GM23338 (cell line): Measurements from ENCODE around the gene DENND5B. TPM values are rescaled to one million over a fixed set of nuclear protein-coding genes. Genes with fewer than 3 reads are reported as not detected.

Source experiments
- ATAC-seq: fragments of 200-7000 bp; cut with Tn5 transposase; 3 replicates; pipeline ENCODE4 v1.9.1; 2020
- DNase-seq: peaks from one replicate; pipeline ENCODE4 v3.0.0-alpha.2; 2015; ENCODE audit warnings: low spot score
- H2AFZ ChIP-seq: fragments of 200-600 bp; sonication (generic); 2 replicates; pipeline ENCODE4 v1.8.0; 2016; ENCODE audit warnings: antibody characterized with exemption, mild to moderate bottlenecking, moderate library complexity
- H3F3A ChIP-seq: fragments of 200-600 bp; sonication (generic); replicated peaks from 2 replicates; pipeline ENCODE4 v1.8.0; 2017; ENCODE audit warnings: antibody characterized with exemption, mixed run types, low read depth
- H3K27ac ChIP-seq: fragments of 200-600 bp; sonication (generic); 2 replicates; pipeline ENCODE4 v1.6.1; 2016; ENCODE audit warnings: low read depth
- H3K27me3 ChIP-seq: fragments of 200-600 bp; sonication (generic); 2 replicates; pipeline ENCODE4 v1.8.0; 2016; ENCODE audit warnings: mild to moderate bottlenecking, mixed run types, moderate library complexity; ENCODE audit not compliant: insufficient read depth
- H3K36me3 ChIP-seq: fragments of 200-600 bp; sonication (generic); 2 replicates; pipeline ENCODE4 v1.8.0; 2016; ENCODE audit warnings: mild to moderate bottlenecking; ENCODE audit not compliant: insufficient read depth
- H3K4me1 ChIP-seq: fragments of 200-600 bp; sonication (generic); 2 replicates; pipeline ENCODE4 v1.8.0; 2016; ENCODE audit warnings: mild to moderate bottlenecking, moderate library complexity; ENCODE audit not compliant: insufficient read depth
- H3K4me2 ChIP-seq: fragments of 200-600 bp; sonication (generic); 2 replicates; pipeline ENCODE4 v1.7.1; 2017; ENCODE audit warnings: mixed run types
- H3K4me3 ChIP-seq: fragments of 200-600 bp; sonication (generic); 2 replicates; pipeline ENCODE4 v1.6.1; 2016; ENCODE audit warnings: mixed run types
- H3K79me2 ChIP-seq: fragments of 200-600 bp; sonication (generic); replicated peaks from 2 replicates; pipeline ENCODE4 v1.8.0; 2017; ENCODE audit warnings: mild to moderate bottlenecking; ENCODE audit not compliant: insufficient read depth
- H3K9me2 ChIP-seq: fragments of 200-600 bp; sonication (generic); 2 replicates; pipeline ENCODE4 v1.8.0; 2017; ENCODE audit not compliant: insufficient read depth
- H4K20me1 ChIP-seq: fragments of 200-600 bp; sonication (generic); replicated peaks from 2 replicates; pipeline ENCODE4 v1.8.0; 2017; ENCODE audit warnings: mild to moderate bottlenecking; ENCODE audit not compliant: insufficient read depth
- H3K27ac Mint-ChIP-seq: 2 replicates; pipeline ENCODE4 v1.8.0; 2020; ENCODE audit warnings: inconsistent platforms, mild to moderate bottlenecking, moderate library complexity, mixed read lengths
- H3K27me3 Mint-ChIP-seq: 3 replicates; pipeline ENCODE4 v1.8.0; 2022; ENCODE audit warnings: low read depth, mild to moderate bottlenecking, moderate library complexity, mixed read lengths, inconsistent platforms; ENCODE audit not compliant: insufficient read depth, poor library complexity
- H3K36me3 Mint-ChIP-seq: 3 replicates; pipeline ENCODE4 v1.8.0; 2021; ENCODE audit warnings: low read depth, mild to moderate bottlenecking, inconsistent platforms, moderate library complexity, mixed read lengths
- H3K4me1 Mint-ChIP-seq: 3 replicates; pipeline ENCODE4 v1.8.0; 2020; ENCODE audit warnings: mild to moderate bottlenecking, inconsistent platforms, mixed read lengths
- H3K4me3 Mint-ChIP-seq: 3 replicates; pipeline ENCODE4 v1.8.0; 2021; ENCODE audit warnings: moderate library complexity, mild to moderate bottlenecking, inconsistent platforms, mixed read lengths
- H3K9me3 Mint-ChIP-seq: 3 replicates; pipeline ENCODE4 v1.8.0; 2020; ENCODE audit warnings: moderate library complexity, mild to moderate bottlenecking, inconsistent platforms, mixed read lengths
- CREB1 ChIP-seq: fragments of 250-450 bp; sonication (Bioruptor Pico); IDR thresholded peaks from 2 replicates; pipeline ENCODE4 v1.5.0; 2020; ENCODE audit warnings: low read depth, mild to moderate bottlenecking, moderate library complexity
- EZH2 ChIP-seq: fragments of 200-600 bp; sonication (generic); IDR thresholded peaks from one replicate; pipeline ENCODE4 v1.8.0; 2017; ENCODE audit warnings: antibody characterized with exemption, mild to moderate bottlenecking, low read depth; ENCODE audit not compliant: unreplicated experiment
- EZH2phosphoT487 ChIP-seq: fragments of 200-600 bp; sonication (generic); IDR thresholded peaks from one replicate; pipeline ENCODE4 v1.8.1; 2018; ENCODE audit warnings: antibody characterized with exemption; ENCODE audit not compliant: unreplicated experiment
- JUNB ChIP-seq: IDR thresholded peaks from one replicate; pipeline ENCODE4 v1.6.1; 2016; ENCODE audit warnings: antibody characterized with exemption; ENCODE audit not compliant: unreplicated experiment
- NANOG ChIP-seq: IDR thresholded peaks from 2 replicates; pipeline ENCODE4 v1.6.1; 2016; ENCODE audit warnings: antibody characterized with exemption, borderline replicate concordance
- POLR2AphosphoS5 ChIP-seq: IDR thresholded peaks from 2 replicates; pipeline ENCODE4 v1.6.1; 2016; ENCODE audit warnings: antibody characterized with exemption, low read depth
- STAT1 ChIP-seq: IDR thresholded peaks from one replicate; pipeline ENCODE4 v1.6.1; 2016; ENCODE audit warnings: antibody characterized with exemption; ENCODE audit not compliant: unreplicated experiment
- ZNF114 ChIP-seq: fragments of 250-450 bp; sonication (Bioruptor Pico); IDR thresholded peaks from 2 replicates; pipeline ENCODE4 v1.5.0; 2020; ENCODE audit warnings: mild to moderate bottlenecking, moderate library complexity
- ZNF331 ChIP-seq: fragments of 250-450 bp; sonication (Bioruptor Pico); IDR thresholded peaks from 2 replicates; pipeline ENCODE4 v1.5.0; 2020; ENCODE audit warnings: low read depth, mild to moderate bottlenecking, moderate library complexity
- polyA plus RNA-seq: library from polyadenylated mRNA; unstranded; fragments of >200 nt; fragmentation: Nextera tagmentation; extraction: Ambion mirVana; gene quantifications from 2 replicates; pipeline ENCODE4 v1.2.1, GENCODE V29; 2016
- total RNA-seq: library from RNA; depleted of rRNA; stranded (reverse); fragments of >200 nt; shearing (Covaris generic); gene quantifications from 2 replicates; pipeline ENCODE4 v1.2.3, GENCODE V29; 2014
- TF ChIP-seq, protein P1 (sequence below): IDR thresholded peaks from one replicate; pipeline ENCODE4 v1.6.1; 2018; ENCODE audit warnings: antibody characterized with exemption; ENCODE audit not compliant: unreplicated experiment
- TF ChIP-seq, protein P2 (sequence below), 2 experiments: fragments of 200-600 bp in 1 of 2; sonication (generic) in 1 of 2; conservative IDR thresholded peaks; 2 replicates each; pipeline versions ENCODE4 v1.5.1 to v1.6.1; 2016 to 2017; ENCODE audit warnings: antibody characterized with exemption in 2 of 2, low read depth in 2 of 2, mild to moderate bottlenecking in 2 of 2, moderate library complexity in 1 of 2
- TF ChIP-seq, protein P3 (sequence below): IDR thresholded peaks from 2 replicates; pipeline ENCODE4 v1.6.1; 2016; ENCODE audit warnings: antibody characterized with exemption
- TF ChIP-seq, protein P4 (sequence below): fragments of 250-450 bp; sonication (Bioruptor Pico); IDR thresholded peaks from 2 replicates; pipeline ENCODE4 v1.5.0; 2020; ENCODE audit warnings: mild to moderate bottlenecking, moderate library complexity

The DENND5B gene
- total and polyA plus RNA-seq, 2 experiments from 2014 or later, result 6.5 to 17.2 TPM

DNA sequence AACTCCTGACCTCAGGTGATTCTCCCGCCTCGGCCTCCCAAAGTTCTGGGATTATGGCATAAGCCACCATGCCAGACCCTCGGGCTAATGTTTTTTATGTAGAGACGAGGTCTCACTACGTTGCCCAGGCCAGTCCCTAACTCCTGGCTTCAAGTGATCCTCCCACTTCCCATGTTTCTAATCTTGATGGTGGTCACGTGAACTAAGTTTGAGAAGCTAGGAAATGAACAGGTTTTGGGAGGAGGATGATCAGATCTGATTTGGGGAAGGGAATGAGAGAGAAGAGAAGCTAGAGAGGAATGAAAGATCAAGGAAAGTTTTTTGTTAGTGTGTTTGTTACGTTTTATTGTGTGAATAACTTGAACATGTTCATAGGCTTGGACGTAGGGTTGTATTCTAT, 247.8 kb downstream of the DENND5B start:
- DNase-seq, result no peak
- H3K27ac Mint-ChIP-seq, result no peak overlapping the region

More for the DNA sequence above, 247.8 kb downstream of the DENND5B start:
- H3K36me3 ChIP-seq, result no peaks in the 10 kb centered on the region
- no peak for ATAC-seq
- TF ChIP-seq, protein P1, sequence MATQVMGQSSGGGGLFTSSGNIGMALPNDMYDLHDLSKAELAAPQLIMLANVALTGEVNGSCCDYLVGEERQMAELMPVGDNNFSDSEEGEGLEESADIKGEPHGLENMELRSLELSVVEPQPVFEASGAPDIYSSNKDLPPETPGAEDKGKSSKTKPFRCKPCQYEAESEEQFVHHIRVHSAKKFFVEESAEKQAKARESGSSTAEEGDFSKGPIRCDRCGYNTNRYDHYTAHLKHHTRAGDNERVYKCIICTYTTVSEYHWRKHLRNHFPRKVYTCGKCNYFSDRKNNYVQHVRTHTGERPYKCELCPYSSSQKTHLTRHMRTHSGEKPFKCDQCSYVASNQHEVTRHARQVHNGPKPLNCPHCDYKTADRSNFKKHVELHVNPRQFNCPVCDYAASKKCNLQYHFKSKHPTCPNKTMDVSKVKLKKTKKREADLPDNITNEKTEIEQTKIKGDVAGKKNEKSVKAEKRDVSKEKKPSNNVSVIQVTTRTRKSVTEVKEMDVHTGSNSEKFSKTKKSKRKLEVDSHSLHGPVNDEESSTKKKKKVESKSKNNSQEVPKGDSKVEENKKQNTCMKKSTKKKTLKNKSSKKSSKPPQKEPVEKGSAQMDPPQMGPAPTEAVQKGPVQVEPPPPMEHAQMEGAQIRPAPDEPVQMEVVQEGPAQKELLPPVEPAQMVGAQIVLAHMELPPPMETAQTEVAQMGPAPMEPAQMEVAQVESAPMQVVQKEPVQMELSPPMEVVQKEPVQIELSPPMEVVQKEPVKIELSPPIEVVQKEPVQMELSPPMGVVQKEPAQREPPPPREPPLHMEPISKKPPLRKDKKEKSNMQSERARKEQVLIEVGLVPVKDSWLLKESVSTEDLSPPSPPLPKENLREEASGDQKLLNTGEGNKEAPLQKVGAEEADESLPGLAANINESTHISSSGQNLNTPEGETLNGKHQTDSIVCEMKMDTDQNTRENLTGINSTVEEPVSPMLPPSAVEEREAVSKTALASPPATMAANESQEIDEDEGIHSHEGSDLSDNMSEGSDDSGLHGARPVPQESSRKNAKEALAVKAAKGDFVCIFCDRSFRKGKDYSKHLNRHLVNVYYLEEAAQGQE, result no peak
- TF ChIP-seq EZH2phosphoT487, result no peak
- TF ChIP-seq CREB1 (CRISPR knock-in tag), result no peak
- TF ChIP-seq, protein P2, sequence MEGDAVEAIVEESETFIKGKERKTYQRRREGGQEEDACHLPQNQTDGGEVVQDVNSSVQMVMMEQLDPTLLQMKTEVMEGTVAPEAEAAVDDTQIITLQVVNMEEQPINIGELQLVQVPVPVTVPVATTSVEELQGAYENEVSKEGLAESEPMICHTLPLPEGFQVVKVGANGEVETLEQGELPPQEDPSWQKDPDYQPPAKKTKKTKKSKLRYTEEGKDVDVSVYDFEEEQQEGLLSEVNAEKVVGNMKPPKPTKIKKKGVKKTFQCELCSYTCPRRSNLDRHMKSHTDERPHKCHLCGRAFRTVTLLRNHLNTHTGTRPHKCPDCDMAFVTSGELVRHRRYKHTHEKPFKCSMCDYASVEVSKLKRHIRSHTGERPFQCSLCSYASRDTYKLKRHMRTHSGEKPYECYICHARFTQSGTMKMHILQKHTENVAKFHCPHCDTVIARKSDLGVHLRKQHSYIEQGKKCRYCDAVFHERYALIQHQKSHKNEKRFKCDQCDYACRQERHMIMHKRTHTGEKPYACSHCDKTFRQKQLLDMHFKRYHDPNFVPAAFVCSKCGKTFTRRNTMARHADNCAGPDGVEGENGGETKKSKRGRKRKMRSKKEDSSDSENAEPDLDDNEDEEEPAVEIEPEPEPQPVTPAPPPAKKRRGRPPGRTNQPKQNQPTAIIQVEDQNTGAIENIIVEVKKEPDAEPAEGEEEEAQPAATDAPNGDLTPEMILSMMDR (conservative IDR thresholded peaks at IDR 0.05; ENCODE audit: low read depth in 2 of 2), result no peak
- no peak for TF ChIP-seq NANOG
- TF ChIP-seq POLR2AphosphoS5, result no peak
- TF ChIP-seq ZNF114 (CRISPR knock-in tag), result no peak
- TF ChIP-seq, protein P3, sequence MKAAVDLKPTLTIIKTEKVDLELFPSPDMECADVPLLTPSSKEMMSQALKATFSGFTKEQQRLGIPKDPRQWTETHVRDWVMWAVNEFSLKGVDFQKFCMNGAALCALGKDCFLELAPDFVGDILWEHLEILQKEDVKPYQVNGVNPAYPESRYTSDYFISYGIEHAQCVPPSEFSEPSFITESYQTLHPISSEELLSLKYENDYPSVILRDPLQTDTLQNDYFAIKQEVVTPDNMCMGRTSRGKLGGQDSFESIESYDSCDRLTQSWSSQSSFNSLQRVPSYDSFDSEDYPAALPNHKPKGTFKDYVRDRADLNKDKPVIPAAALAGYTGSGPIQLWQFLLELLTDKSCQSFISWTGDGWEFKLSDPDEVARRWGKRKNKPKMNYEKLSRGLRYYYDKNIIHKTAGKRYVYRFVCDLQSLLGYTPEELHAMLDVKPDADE, result no peak
- no peak for TF ChIP-seq JUNB
- TF ChIP-seq, protein P4, sequence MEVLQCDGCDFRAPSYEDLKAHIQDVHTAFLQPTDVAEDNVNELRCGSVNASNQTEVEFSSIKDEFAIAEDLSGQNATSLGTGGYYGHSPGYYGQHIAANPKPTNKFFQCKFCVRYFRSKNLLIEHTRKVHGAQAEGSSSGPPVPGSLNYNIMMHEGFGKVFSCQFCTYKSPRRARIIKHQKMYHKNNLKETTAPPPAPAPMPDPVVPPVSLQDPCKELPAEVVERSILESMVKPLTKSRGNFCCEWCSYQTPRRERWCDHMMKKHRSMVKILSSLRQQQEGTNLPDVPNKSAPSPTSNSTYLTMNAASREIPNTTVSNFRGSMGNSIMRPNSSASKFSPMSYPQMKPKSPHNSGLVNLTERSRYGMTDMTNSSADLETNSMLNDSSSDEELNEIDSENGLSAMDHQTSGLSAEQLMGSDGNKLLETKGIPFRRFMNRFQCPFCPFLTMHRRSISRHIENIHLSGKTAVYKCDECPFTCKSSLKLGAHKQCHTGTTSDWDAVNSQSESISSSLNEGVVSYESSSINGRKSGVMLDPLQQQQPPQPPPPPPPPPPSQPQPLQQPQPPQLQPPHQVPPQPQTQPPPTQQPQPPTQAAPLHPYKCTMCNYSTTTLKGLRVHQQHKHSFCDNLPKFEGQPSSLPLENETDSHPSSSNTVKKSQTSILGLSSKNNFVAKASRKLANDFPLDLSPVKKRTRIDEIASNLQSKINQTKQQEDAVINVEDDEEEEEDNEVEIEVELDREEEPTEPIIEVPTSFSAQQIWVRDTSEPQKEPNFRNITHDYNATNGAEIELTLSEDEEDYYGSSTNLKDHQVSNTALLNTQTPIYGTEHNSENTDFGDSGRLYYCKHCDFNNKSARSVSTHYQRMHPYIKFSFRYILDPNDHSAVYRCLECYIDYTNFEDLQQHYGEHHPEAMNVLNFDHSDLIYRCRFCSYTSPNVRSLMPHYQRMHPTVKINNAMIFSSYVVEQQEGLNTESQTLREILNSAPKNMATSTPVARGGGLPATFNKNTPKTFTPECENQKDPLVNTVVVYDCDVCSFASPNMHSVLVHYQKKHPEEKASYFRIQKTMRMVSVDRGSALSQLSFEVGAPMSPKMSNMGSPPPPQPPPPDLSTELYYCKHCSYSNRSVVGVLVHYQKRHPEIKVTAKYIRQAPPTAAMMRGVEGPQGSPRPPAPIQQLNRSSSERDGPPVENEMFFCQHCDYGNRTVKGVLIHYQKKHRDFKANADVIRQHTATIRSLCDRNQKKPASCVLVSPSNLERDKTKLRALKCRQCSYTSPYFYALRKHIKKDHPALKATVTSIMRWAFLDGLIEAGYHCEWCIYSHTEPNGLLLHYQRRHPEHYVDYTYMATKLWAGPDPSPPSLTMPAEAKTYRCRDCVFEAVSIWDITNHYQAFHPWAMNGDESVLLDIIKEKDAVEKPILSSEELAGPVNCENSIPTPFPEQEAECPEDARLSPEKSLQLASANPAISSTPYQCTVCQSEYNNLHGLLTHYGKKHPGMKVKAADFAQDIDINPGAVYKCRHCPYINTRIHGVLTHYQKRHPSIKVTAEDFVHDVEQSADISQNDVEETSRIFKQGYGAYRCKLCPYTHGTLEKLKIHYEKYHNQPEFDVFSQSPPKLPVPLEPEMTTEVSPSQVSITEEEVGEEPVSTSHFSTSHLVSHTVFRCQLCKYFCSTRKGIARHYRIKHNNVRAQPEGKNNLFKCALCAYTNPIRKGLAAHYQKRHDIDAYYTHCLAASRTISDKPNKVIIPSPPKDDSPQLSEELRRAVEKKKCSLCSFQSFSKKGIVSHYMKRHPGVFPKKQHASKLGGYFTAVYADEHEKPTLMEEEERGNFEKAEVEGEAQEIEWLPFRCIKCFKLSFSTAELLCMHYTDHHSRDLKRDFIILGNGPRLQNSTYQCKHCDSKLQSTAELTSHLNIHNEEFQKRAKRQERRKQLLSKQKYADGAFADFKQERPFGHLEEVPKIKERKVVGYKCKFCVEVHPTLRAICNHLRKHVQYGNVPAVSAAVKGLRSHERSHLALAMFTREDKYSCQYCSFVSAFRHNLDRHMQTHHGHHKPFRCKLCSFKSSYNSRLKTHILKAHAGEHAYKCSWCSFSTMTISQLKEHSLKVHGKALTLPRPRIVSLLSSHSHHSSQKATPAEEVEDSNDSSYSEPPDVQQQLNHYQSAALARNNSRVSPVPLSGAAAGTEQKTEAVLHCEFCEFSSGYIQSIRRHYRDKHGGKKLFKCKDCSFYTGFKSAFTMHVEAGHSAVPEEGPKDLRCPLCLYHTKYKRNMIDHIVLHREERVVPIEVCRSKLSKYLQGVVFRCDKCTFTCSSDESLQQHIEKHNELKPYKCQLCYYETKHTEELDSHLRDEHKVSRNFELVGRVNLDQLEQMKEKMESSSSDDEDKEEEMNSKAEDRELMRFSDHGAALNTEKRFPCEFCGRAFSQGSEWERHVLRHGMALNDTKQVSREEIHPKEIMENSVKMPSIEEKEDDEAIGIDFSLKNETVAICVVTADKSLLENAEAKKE (CRISPR knock-in tag), result no peak
- no peak for TF ChIP-seq EZH2
- TF ChIP-seq ZNF331 (CRISPR knock-in tag), result no peak
- no peak for TF ChIP-seq STAT1
- Mint-ChIP-seq H3K4me3 (no peak overlapping the region), H3K9me3 (no peaks in the 10 kb centered on the region; the same call in 2 of the 3 replicates), H3K27me3 (peaks cover 6% of the 10 kb centered on the region), H3K4me1 (peaks cover 29% of the 10 kb centered on the region), H3K36me3 (no peaks in the 10 kb centered on the region; the same call in 2 of the 3 replicates)
- no peak overlapping the region for H2AFZ ChIP-seq
- H3K4me1 ChIP-seq, result peaks cover 33% of the 10 kb centered on the region
- H3K4me3 ChIP-seq, result no peak overlapping the region
- peaks cover 4% of the 10 kb centered on the region; the same call in 1 of the 2 replicates for H3F3A ChIP-seq
- no peak overlapping the region for H3K4me2 ChIP-seq
- H3K9me2 ChIP-seq, result no peaks in the 10 kb centered on the region
- no peaks in the 10 kb centered on the region for H4K20me1 ChIP-seq
- H3K27ac ChIP-seq, result no peak overlapping the region
- H3K27me3 ChIP-seq, result no peaks in the 10 kb centered on the region
- no peaks in the 10 kb centered on the region for H3K79me2 ChIP-seq
